IMR-90 (cell line): ENCODE data around the gene DSC2. TPM values are rescaled to one million over a fixed set of nuclear protein-coding genes. Genes with fewer than 3 reads are reported as not detected.

ENCODE experiments used
- ATAC-seq: fragments of 200-7000 bp; cut with Tn5 transposase; 2 replicates; pipeline ENCODE4 v1.9.1; 2020; ENCODE audit warnings: low read depth, mild to moderate bottlenecking, moderate library complexity
- BruUV-seq: library from RNA; stranded (reverse); fragments of 400-500 nt; replicated peaks from 2 replicates; lab custom pipeline; 2021; lab: Mats Ljungman, UMichigan
- CTCF ChIA-PET: fragments of 300-600 bp; formaldehyde crosslinking; extraction: SDS; loops from one replicate; lab custom pipeline; 2021; ENCODE audit warnings: antibody characterized with exemption; lab: Yijun Ruan, JAX
- POLR2A ChIA-PET: fragments of 300-600 bp; sonication (Branson Sonifier 250); formaldehyde crosslinking; loops from one replicate; lab custom pipeline; 2022; ENCODE audit warnings: antibody characterized with exemption; ENCODE audit not compliant: unreplicated experiment; lab: Charles Lee
- DNase-seq: peaks from one replicate; pipeline ENCODE4 v3.0.0; 2013
- H2AFZ ChIP-seq: replicated peaks from 2 replicates; pipeline ENCODE3; 2013; ENCODE audit warnings: low read length, mild to moderate bottlenecking; ENCODE audit not compliant: poor library complexity
- H2AK5ac ChIP-seq: 2 replicates; pipeline ENCODE4 v1.6.1; 2013; ENCODE audit warnings: low read depth, low read length, inconsistent platforms
- H2AK9ac ChIP-seq: replicated peaks from 2 replicates; pipeline ENCODE3; 2013; ENCODE audit warnings: mild to moderate bottlenecking, low read depth, low read length, moderate library complexity; ENCODE audit not compliant: poor library complexity
- H2BK120ac ChIP-seq: 2 replicates; pipeline ENCODE4 v1.6.1; 2013; ENCODE audit warnings: low read depth, low read length, inconsistent platforms
- H2BK15ac ChIP-seq: 3 replicates; pipeline ENCODE4 v1.6.1; 2013; ENCODE audit warnings: low read depth, low read length, inconsistent platforms
- H2BK20ac ChIP-seq: 2 replicates; pipeline ENCODE4 v1.6.1; 2013; ENCODE audit warnings: low read depth, mild to moderate bottlenecking, inconsistent platforms, low read length, moderate library complexity
- H2BK5ac ChIP-seq: 2 replicates; pipeline ENCODE4 v1.6.1; 2013; ENCODE audit warnings: mild to moderate bottlenecking, low read depth, low read length, inconsistent platforms; ENCODE audit not compliant: poor library complexity, severe bottlenecking
- H3K14ac ChIP-seq: replicated peaks from 2 replicates; pipeline ENCODE4 v1.6.1; 2013; ENCODE audit warnings: low read depth, low read length, inconsistent platforms
- H3K18ac ChIP-seq: 2 replicates; pipeline ENCODE4 v1.6.1; 2013; ENCODE audit warnings: low read depth, low read length, control low read depth
- H3K23ac ChIP-seq: 2 replicates; pipeline ENCODE4 v1.6.1; 2013; ENCODE audit warnings: low read depth, low read length, inconsistent platforms
- H3K27ac ChIP-seq: 2 replicates; pipeline ENCODE4 v1.5.1; 2013; ENCODE audit warnings: mild to moderate bottlenecking, control low read depth, low read length; ENCODE audit not compliant: insufficient read depth
- H3K27me3 ChIP-seq: 2 replicates; pipeline ENCODE4 v1.6.1; 2013; ENCODE audit warnings: low read length; ENCODE audit not compliant: control insufficient read depth, insufficient read depth
- H3K36me3 ChIP-seq: 2 replicates; pipeline ENCODE4 v1.6.1; 2013; ENCODE audit warnings: low read length, mixed read lengths; ENCODE audit not compliant: control insufficient read depth, insufficient read depth
- H3K4ac ChIP-seq: 2 replicates; pipeline ENCODE4 v1.6.1; 2013; ENCODE audit warnings: low read depth, low read length, inconsistent platforms
- H3K4me1 ChIP-seq: 2 replicates; pipeline ENCODE4 v1.6.1; 2013; ENCODE audit warnings: low read length, mixed read lengths; ENCODE audit not compliant: control insufficient read depth, insufficient read depth
- H3K4me2 ChIP-seq: 2 replicates; pipeline ENCODE4 v1.6.1; 2013; ENCODE audit warnings: low read depth, mild to moderate bottlenecking, control low read depth, low read length, moderate library complexity
- H3K4me3 ChIP-seq: 2 replicates; pipeline ENCODE4 v1.5.1; 2013; ENCODE audit warnings: low read depth, mild to moderate bottlenecking, control low read depth, low read length, moderate library complexity; ENCODE audit not compliant: insufficient read depth
- H3K56ac ChIP-seq: 2 replicates; pipeline ENCODE4 v1.6.1; 2013; ENCODE audit warnings: low read length, inconsistent platforms; ENCODE audit not compliant: insufficient read depth; ENCODE audit errors: extremely low read depth
- H3K79me1 ChIP-seq, 2 experiments: 2 replicates each; pipeline ENCODE4 v1.6.1; 2013; ENCODE audit warnings: low read length in 2 of 2, inconsistent platforms in 1 of 2, low read depth in 1 of 2
- H3K9ac ChIP-seq: 2 replicates; pipeline ENCODE4 v1.6.1; 2013; ENCODE audit warnings: low read depth, low read length, control low read depth
- H3K9me1 ChIP-seq: 2 replicates; pipeline ENCODE4 v1.6.1; 2013; ENCODE audit warnings: low read length, inconsistent platforms; ENCODE audit not compliant: insufficient read depth
- H3K9me3 ChIP-seq: 2 replicates; pipeline ENCODE4 v1.6.1; 2013; ENCODE audit warnings: low read length; ENCODE audit not compliant: control insufficient read depth, insufficient read depth
- H4K20me1 ChIP-seq: 2 replicates; pipeline ENCODE4 v1.6.1; 2013; ENCODE audit warnings: low read length, inconsistent platforms; ENCODE audit not compliant: insufficient read depth
- H4K5ac ChIP-seq: 2 replicates; pipeline ENCODE4 v1.6.1; 2013; ENCODE audit warnings: mild to moderate bottlenecking, low read depth, low read length, control low read depth
- H4K8ac ChIP-seq, 2 experiments: 2 replicates each; pipeline ENCODE4 v1.6.1; 2013; ENCODE audit warnings: low read depth in 2 of 2, low read length in 2 of 2, control low read depth in 1 of 2, inconsistent platforms in 1 of 2
- H4K91ac ChIP-seq: 2 replicates; pipeline ENCODE4 v1.6.1; 2013; ENCODE audit warnings: low read depth, low read length, inconsistent platforms; ENCODE audit not compliant: insufficient read depth
- BHLHE40 ChIP-seq: fragments of 150-350 bp; IDR thresholded peaks from 2 replicates; pipeline ENCODE4 v1.6.1; 2016; ENCODE audit warnings: mild to moderate bottlenecking, low read depth, low read length
- MAFK ChIP-seq: IDR thresholded peaks from 2 replicates; pipeline ENCODE4 v1.6.1; 2012; ENCODE audit warnings: low read depth, low read length, improper control_type of control experiment
- MAZ ChIP-seq: IDR thresholded peaks from 2 replicates; pipeline ENCODE4 v1.6.1; 2012; ENCODE audit warnings: low read depth, mild to moderate bottlenecking, low read length, improper control_type of control experiment, moderate library complexity, borderline replicate concordance
- RAD21 ChIP-seq: IDR thresholded peaks from 2 replicates; pipeline ENCODE4 v1.6.1; 2012; ENCODE audit warnings: low read length, improper control_type of control experiment
- RCOR1 ChIP-seq: IDR thresholded peaks from 2 replicates; pipeline ENCODE4 v1.6.1; 2012; ENCODE audit warnings: mild to moderate bottlenecking, low read length, improper control_type of control experiment; ENCODE audit not compliant: insufficient replicate concordance
- USF2 ChIP-seq: fragments of 150-350 bp; IDR thresholded peaks from 2 replicates; pipeline ENCODE4 v1.6.1; 2017; ENCODE audit warnings: mild to moderate bottlenecking, antibody characterized with exemption, low read length, low read depth
- WGBS, 2 experiments: methylation state at CpG; one replicate each; pipeline versions ENCODE4 v1.1.5 to v1.1.7; 2013; ENCODE audit warnings: missing lambda C conversion rate in 2 of 2; ENCODE audit not compliant: insufficient read length in 1 of 2; ENCODE audit errors: extremely low coverage in 2 of 2; 5-methylcytosine and 5-hydroxymethylcytosine counted together
- dilution Hi-C: fragments of 300-500 bp; cut with HindIII; formaldehyde crosslinking; loops from one replicate; pipeline ENCODE4 v1.14.3; 2018; ENCODE audit warnings: low sequenced_read_pairs; ENCODE audit not compliant: unreplicated experiment
- in situ Hi-C: fragments of 300-500 bp; cut with MboI; formaldehyde crosslinking; loops from 3 replicates; pipeline ENCODE4 v1.14.3; 2019; ENCODE audit warnings: low sequenced_read_pairs, inconsistent platforms, mixed read lengths
- intact Hi-C: fragments of 100-400 bp; cut with micrococcal nuclease; formaldehyde crosslinking; loops from 2 replicates; pipeline ENCODE4 v1.10.0; 2022
- polyA plus RNA-seq, 3 experiments: library from polyadenylated mRNA; depleted of rRNA; stranded (reverse); fragments of >200 nt; gene quantifications; 2 replicates each; pipeline ENCODE4 v1.2.3, GENCODE V29; 2012; ENCODE audit warnings: low replicate concordance in 1 of 3
- total RNA-seq: library from RNA; depleted of rRNA; stranded (reverse); fragments of >200 nt; gene quantifications from 2 replicates; pipeline ENCODE4 v1.2.3, GENCODE V29; 2012

DSC2 gene
- total and polyA plus RNA-seq, 2 of the 4 experiments (the other 2 are of a cell fraction), result not detected

- Histone ChIP-seq H3K9me1 (no peaks in the 10 kb centered on the region), H3K9me3 (0 out of 2 replicates have a peak, but pooled peaks cover 1% of the 10 kb centered on the region), H3K4me2 (no peak overlapping the region), H3K27ac (no peak overlapping the region), H3K56ac (no peak overlapping the region), H4K20me1 (no peaks in the 10 kb centered on the region), H3K27me3 (peaks cover 13% of the 10 kb centered on the region), H2AFZ (no peak overlapping the region), H4K8ac (no peak overlapping the region), H4K91ac (no peak overlapping the region), H3K79me1 (no peaks in the 10 kb centered on the region), H2BK120ac (no peak overlapping the region), H4K5ac (no peak overlapping the region), H3K9ac (no peak overlapping the region), H3K23ac (no peak overlapping the region), H2BK20ac (no peak overlapping the region), H2BK5ac (no peak overlapping the region), H3K36me3 (no peaks in the 10 kb centered on the region), H2AK9ac (no peak overlapping the region), H3K4ac (no peak overlapping the region), H3K18ac (no peak overlapping the region), H3K4me1 (no peaks in the 10 kb centered on the region), H3K4me3 (no peak overlapping the region), H2AK5ac (no peak overlapping the region), H3K14ac (no peak overlapping the region), H2BK15ac (no peak overlapping the region)
- CTCF ChIA-PET, result no interaction called here
- in situ Hi-C loops (no loop called here), dilution Hi-C loops (no loop called here), intact Hi-C loops (no loop called here)
- ATAC-seq (no peak), DNase-seq (no peak)
- TF ChIP-seq RAD21 (no peak), RCOR1 (no peak), BHLHE40 (no peak), MAFK (no peak), MAZ (no peak), USF2 (no peak)
- POLR2A ChIA-PET, result no interaction called here
- no TSS peak for BruUV-seq
- WGBS, 2 experiments, result no CpG with 5 or more reads among the region's 3 CpGs
Measured at GRCh38 chr18:31097666-31098065, 4.6 kb downstream of the DSC2 start.
